GM23338 (cell line): ENCODE measurements around the gene TFB1M. TPM values are rescaled to one million over a fixed set of nuclear protein-coding genes. Genes with fewer than 3 reads are reported as not detected.
A peak's percentile ranks its signal among the peaks of the same experiment; 100 is the strongest.

Experiments
- ATAC-seq: fragments of 200-7000 bp; cut with Tn5 transposase; 3 replicates; pipeline ENCODE4 v1.9.1; 2020
- DNase-seq: peaks from one replicate; pipeline ENCODE4 v3.0.0-alpha.2; 2015; ENCODE audit warnings: low spot score
- H2AFZ ChIP-seq: fragments of 200-600 bp; sonication (generic); 2 replicates; pipeline ENCODE4 v1.8.0; 2016; ENCODE audit warnings: antibody characterized with exemption, mild to moderate bottlenecking, moderate library complexity
- H3F3A ChIP-seq: fragments of 200-600 bp; sonication (generic); replicated peaks from 2 replicates; pipeline ENCODE4 v1.8.0; 2017; ENCODE audit warnings: antibody characterized with exemption, mixed run types, low read depth
- H3K27ac ChIP-seq: fragments of 200-600 bp; sonication (generic); 2 replicates; pipeline ENCODE4 v1.6.1; 2016; ENCODE audit warnings: low read depth
- H3K27me3 ChIP-seq: fragments of 200-600 bp; sonication (generic); 2 replicates; pipeline ENCODE4 v1.8.0; 2016; ENCODE audit warnings: mild to moderate bottlenecking, mixed run types, moderate library complexity; ENCODE audit not compliant: insufficient read depth
- H3K36me3 ChIP-seq: fragments of 200-600 bp; sonication (generic); 2 replicates; pipeline ENCODE4 v1.8.0; 2016; ENCODE audit warnings: mild to moderate bottlenecking; ENCODE audit not compliant: insufficient read depth
- H3K4me1 ChIP-seq: fragments of 200-600 bp; sonication (generic); 2 replicates; pipeline ENCODE4 v1.8.0; 2016; ENCODE audit warnings: mild to moderate bottlenecking, moderate library complexity; ENCODE audit not compliant: insufficient read depth
- H3K4me2 ChIP-seq: fragments of 200-600 bp; sonication (generic); 2 replicates; pipeline ENCODE4 v1.7.1; 2017; ENCODE audit warnings: mixed run types
- H3K4me3 ChIP-seq: fragments of 200-600 bp; sonication (generic); 2 replicates; pipeline ENCODE4 v1.6.1; 2016; ENCODE audit warnings: mixed run types
- H3K79me2 ChIP-seq: fragments of 200-600 bp; sonication (generic); replicated peaks from 2 replicates; pipeline ENCODE4 v1.8.0; 2017; ENCODE audit warnings: mild to moderate bottlenecking; ENCODE audit not compliant: insufficient read depth
- H3K9me2 ChIP-seq: fragments of 200-600 bp; sonication (generic); 2 replicates; pipeline ENCODE4 v1.8.0; 2017; ENCODE audit not compliant: insufficient read depth
- H4K20me1 ChIP-seq: fragments of 200-600 bp; sonication (generic); replicated peaks from 2 replicates; pipeline ENCODE4 v1.8.0; 2017; ENCODE audit warnings: mild to moderate bottlenecking; ENCODE audit not compliant: insufficient read depth
- H3K27ac Mint-ChIP-seq: 2 replicates; pipeline ENCODE4 v1.8.0; 2020; ENCODE audit warnings: inconsistent platforms, mild to moderate bottlenecking, moderate library complexity, mixed read lengths
- H3K27me3 Mint-ChIP-seq: 3 replicates; pipeline ENCODE4 v1.8.0; 2022; ENCODE audit warnings: low read depth, mild to moderate bottlenecking, moderate library complexity, mixed read lengths, inconsistent platforms; ENCODE audit not compliant: insufficient read depth, poor library complexity
- H3K36me3 Mint-ChIP-seq: 3 replicates; pipeline ENCODE4 v1.8.0; 2021; ENCODE audit warnings: low read depth, mild to moderate bottlenecking, inconsistent platforms, moderate library complexity, mixed read lengths
- H3K4me1 Mint-ChIP-seq: 3 replicates; pipeline ENCODE4 v1.8.0; 2020; ENCODE audit warnings: mild to moderate bottlenecking, inconsistent platforms, mixed read lengths
- H3K4me3 Mint-ChIP-seq: 3 replicates; pipeline ENCODE4 v1.8.0; 2021; ENCODE audit warnings: moderate library complexity, mild to moderate bottlenecking, inconsistent platforms, mixed read lengths
- H3K9me3 Mint-ChIP-seq: 3 replicates; pipeline ENCODE4 v1.8.0; 2020; ENCODE audit warnings: moderate library complexity, mild to moderate bottlenecking, inconsistent platforms, mixed read lengths
- EZH2 ChIP-seq: fragments of 200-600 bp; sonication (generic); IDR thresholded peaks from one replicate; pipeline ENCODE4 v1.8.0; 2017; ENCODE audit warnings: antibody characterized with exemption, mild to moderate bottlenecking, low read depth; ENCODE audit not compliant: unreplicated experiment
- NANOG ChIP-seq: IDR thresholded peaks from 2 replicates; pipeline ENCODE4 v1.6.1; 2016; ENCODE audit warnings: antibody characterized with exemption, borderline replicate concordance
- STAT1 ChIP-seq: IDR thresholded peaks from one replicate; pipeline ENCODE4 v1.6.1; 2016; ENCODE audit warnings: antibody characterized with exemption; ENCODE audit not compliant: unreplicated experiment
- ZNF114 ChIP-seq: fragments of 250-450 bp; sonication (Bioruptor Pico); IDR thresholded peaks from 2 replicates; pipeline ENCODE4 v1.5.0; 2020; ENCODE audit warnings: mild to moderate bottlenecking, moderate library complexity
- ZNF331 ChIP-seq: fragments of 250-450 bp; sonication (Bioruptor Pico); IDR thresholded peaks from 2 replicates; pipeline ENCODE4 v1.5.0; 2020; ENCODE audit warnings: low read depth, mild to moderate bottlenecking, moderate library complexity
- polyA plus RNA-seq: library from polyadenylated mRNA; unstranded; fragments of >200 nt; fragmentation: Nextera tagmentation; extraction: Ambion mirVana; gene quantifications from 2 replicates; pipeline ENCODE4 v1.2.1, GENCODE V29; 2016
- total RNA-seq: library from RNA; depleted of rRNA; stranded (reverse); fragments of >200 nt; shearing (Covaris generic); gene quantifications from 2 replicates; pipeline ENCODE4 v1.2.3, GENCODE V29; 2014
- TF ChIP-seq, protein P1 (sequence below): IDR thresholded peaks from one replicate; pipeline ENCODE4 v1.6.1; 2018; ENCODE audit warnings: antibody characterized with exemption; ENCODE audit not compliant: unreplicated experiment
- TF ChIP-seq, protein P2 (sequence below), 2 experiments: fragments of 200-600 bp in 1 of 2; sonication (generic) in 1 of 2; conservative IDR thresholded peaks; 2 replicates each; pipeline versions ENCODE4 v1.5.1 to v1.6.1; 2016 to 2017; ENCODE audit warnings: antibody characterized with exemption in 2 of 2, low read depth in 2 of 2, mild to moderate bottlenecking in 2 of 2, moderate library complexity in 1 of 2

The TFB1M gene
- total and polyA plus RNA-seq, 2 experiments from 2014 or later, result 51.1 to 66.9 TPM

DNA sequence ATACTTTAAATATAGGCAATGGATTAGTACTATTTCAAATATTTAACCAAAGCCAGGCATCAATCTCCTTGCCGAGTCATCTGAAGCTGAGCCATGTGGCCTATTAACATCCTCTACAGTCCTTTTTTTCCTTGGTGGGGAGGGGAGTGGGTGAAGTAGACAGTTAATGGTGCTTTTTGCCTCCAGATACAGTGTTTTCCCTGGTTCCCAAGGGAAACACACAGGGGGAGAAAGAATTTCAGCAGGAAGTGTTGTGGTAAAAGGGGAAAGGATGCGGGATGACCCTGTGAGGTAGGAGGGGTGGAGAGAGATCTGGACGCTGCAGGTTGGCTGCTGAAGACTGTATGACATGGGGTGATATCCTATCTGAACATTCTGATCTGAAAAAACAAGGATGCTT, 40.9 kb downstream of the TFB1M start:
- Mint-ChIP-seq H3K27ac (peak overlapping the region; percentile 92), H3K36me3 (peaks cover 18% of the 10 kb centered on the region), H3K4me1 (peaks cover 15% of the 10 kb centered on the region), H3K9me3 (no peaks in the 10 kb centered on the region), H3K27me3 (no peaks in the 10 kb centered on the region), H3K4me3 (no peak overlapping the region)
- ATAC-seq (peak; percentile 71), DNase-seq (peak; percentile 52)
- Histone ChIP-seq H3K27me3 (no peaks in the 10 kb centered on the region), H4K20me1 (no peaks in the 10 kb centered on the region), H2AFZ (no peak overlapping the region), H3K9me2 (no peaks in the 10 kb centered on the region), H3K79me2 (0 out of 2 replicates have a peak, but pooled peaks cover 5% of the 10 kb centered on the region), H3K27ac (peak overlapping the region; percentile 78), H3K4me1 (peaks cover 22% of the 10 kb centered on the region), H3K36me3 (no peaks in the 10 kb centered on the region), H3K4me2 (0 out of 2 replicates have a peak overlapping the region, but pooled peaks have one; percentile 3), H3K4me3 (no peak overlapping the region), H3F3A (no peaks in the 10 kb centered on the region)
- TF ChIP-seq NANOG (no peak), STAT1 (no peak), ZNF114 (CRISPR knock-in tag) (no peak), EZH2 (no peak)
- TF ChIP-seq, protein P1, sequence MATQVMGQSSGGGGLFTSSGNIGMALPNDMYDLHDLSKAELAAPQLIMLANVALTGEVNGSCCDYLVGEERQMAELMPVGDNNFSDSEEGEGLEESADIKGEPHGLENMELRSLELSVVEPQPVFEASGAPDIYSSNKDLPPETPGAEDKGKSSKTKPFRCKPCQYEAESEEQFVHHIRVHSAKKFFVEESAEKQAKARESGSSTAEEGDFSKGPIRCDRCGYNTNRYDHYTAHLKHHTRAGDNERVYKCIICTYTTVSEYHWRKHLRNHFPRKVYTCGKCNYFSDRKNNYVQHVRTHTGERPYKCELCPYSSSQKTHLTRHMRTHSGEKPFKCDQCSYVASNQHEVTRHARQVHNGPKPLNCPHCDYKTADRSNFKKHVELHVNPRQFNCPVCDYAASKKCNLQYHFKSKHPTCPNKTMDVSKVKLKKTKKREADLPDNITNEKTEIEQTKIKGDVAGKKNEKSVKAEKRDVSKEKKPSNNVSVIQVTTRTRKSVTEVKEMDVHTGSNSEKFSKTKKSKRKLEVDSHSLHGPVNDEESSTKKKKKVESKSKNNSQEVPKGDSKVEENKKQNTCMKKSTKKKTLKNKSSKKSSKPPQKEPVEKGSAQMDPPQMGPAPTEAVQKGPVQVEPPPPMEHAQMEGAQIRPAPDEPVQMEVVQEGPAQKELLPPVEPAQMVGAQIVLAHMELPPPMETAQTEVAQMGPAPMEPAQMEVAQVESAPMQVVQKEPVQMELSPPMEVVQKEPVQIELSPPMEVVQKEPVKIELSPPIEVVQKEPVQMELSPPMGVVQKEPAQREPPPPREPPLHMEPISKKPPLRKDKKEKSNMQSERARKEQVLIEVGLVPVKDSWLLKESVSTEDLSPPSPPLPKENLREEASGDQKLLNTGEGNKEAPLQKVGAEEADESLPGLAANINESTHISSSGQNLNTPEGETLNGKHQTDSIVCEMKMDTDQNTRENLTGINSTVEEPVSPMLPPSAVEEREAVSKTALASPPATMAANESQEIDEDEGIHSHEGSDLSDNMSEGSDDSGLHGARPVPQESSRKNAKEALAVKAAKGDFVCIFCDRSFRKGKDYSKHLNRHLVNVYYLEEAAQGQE, result no peak

DNA sequence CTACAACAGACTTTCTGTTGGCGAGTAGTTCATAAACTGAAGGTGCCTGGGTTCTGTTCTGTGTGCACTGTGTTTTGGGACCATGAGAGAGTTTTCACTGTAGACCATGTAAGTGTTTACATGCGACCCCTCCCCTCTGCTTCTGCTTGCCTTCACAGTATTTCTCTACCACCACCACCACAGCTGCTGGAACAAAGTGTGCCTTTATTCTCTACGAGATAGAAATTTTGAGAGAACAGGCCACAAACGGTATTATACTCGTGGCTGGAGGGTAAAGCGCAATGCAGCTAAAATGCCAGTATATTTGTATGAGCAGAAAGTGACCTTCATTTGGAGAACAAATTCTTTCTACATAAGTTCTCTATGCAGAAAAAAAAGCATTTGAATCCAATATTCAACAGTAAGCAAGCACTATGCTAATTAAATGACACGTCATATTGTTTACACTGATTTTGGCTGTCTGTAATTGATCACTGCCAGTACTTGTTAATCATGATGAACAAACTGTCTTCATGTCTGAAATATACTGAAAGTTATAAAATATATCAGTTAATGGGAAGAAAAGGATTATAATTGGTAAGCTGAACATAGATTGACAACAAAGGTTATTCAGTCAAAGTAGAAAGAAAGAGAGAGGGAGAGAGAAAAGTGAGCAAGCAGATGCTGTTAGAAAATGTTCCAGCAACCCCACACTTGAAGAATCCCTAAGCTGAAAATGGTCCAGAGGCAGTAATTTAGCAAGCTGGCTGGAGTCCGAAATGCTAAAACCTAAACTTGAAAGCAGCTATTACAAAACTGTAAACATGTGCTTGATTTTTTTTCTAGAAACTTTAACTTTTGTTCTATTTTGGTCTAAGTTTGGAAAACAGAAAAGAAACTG, 41.7 kb downstream of the TFB1M start:
- H2AFZ ChIP-seq, result no peak overlapping the region
- H3K27me3 ChIP-seq, result no peaks in the 10 kb centered on the region
- H3K9me3 Mint-ChIP-seq, result no peaks in the 10 kb centered on the region
- no peaks in the 10 kb centered on the region for H3K9me2 ChIP-seq
- peaks cover 22% of the 10 kb centered on the region for H3K4me1 ChIP-seq
- H3K36me3 Mint-ChIP-seq, result peaks cover 23% of the 10 kb centered on the region
- no peak overlapping the region for H3K4me3 ChIP-seq
- no peak overlapping the region for H3K4me3 Mint-ChIP-seq
- 0 out of 2 replicates have a peak, but pooled peaks cover 5% of the 10 kb centered on the region for H3K79me2 ChIP-seq
- H3K27me3 Mint-ChIP-seq, result no peaks in the 10 kb centered on the region
- ATAC-seq, result no peak
- H3K4me1 Mint-ChIP-seq, result peaks cover 21% of the 10 kb centered on the region
- no peaks in the 10 kb centered on the region for H4K20me1 ChIP-seq
- no peaks in the 10 kb centered on the region for H3F3A ChIP-seq
- peak overlapping the region; percentile 78 for H3K27ac ChIP-seq
- H3K27ac Mint-ChIP-seq, result peak overlapping the region; percentile 86
- H3K36me3 ChIP-seq, result no peaks in the 10 kb centered on the region
- no peak for DNase-seq
- H3K4me2 ChIP-seq, result 0 out of 2 replicates have a peak overlapping the region, but pooled peaks have one; percentile 3
- TF ChIP-seq, protein P2, sequence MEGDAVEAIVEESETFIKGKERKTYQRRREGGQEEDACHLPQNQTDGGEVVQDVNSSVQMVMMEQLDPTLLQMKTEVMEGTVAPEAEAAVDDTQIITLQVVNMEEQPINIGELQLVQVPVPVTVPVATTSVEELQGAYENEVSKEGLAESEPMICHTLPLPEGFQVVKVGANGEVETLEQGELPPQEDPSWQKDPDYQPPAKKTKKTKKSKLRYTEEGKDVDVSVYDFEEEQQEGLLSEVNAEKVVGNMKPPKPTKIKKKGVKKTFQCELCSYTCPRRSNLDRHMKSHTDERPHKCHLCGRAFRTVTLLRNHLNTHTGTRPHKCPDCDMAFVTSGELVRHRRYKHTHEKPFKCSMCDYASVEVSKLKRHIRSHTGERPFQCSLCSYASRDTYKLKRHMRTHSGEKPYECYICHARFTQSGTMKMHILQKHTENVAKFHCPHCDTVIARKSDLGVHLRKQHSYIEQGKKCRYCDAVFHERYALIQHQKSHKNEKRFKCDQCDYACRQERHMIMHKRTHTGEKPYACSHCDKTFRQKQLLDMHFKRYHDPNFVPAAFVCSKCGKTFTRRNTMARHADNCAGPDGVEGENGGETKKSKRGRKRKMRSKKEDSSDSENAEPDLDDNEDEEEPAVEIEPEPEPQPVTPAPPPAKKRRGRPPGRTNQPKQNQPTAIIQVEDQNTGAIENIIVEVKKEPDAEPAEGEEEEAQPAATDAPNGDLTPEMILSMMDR (conservative IDR thresholded peaks at IDR 0.05; ENCODE audit: low read depth in 2 of 2), result no peak
- TF ChIP-seq, protein P1, result no peak
- TF ChIP-seq ZNF331 (CRISPR knock-in tag), result no peak
